ENCODE results near the gene SH3D19. TPM values are rescaled to one million over a fixed set of nuclear protein-coding genes. Genes with fewer than 3 reads are reported as not detected.

SH3D19 gene
- total RNA-seq, 4 donors from 2014 or later, result 269 to 357 (median 314) TPM

GRCh38 chr4:151329217-151330007 is 4.0 kb upstream of the SH3D19 start:
- TF ChIP-seq CTCF (IDR thresholded peaks at IDR 0.05; ENCODE audit: low read depth), result no peak

GRCh38 chr4:151325949-151326246 is 493 bp upstream of the SH3D19 start:
- TF ChIP-seq CTCF (IDR thresholded peaks at IDR 0.05; ENCODE audit: low read depth), result no peak

- TF ChIP-seq CTCF (IDR thresholded peaks at IDR 0.05; ENCODE audit: low read depth), result no peak
Observed at GRCh38 chr4:151324752-151325110, 674 bp downstream of the SH3D19 start.

GRCh38 chr4:151324124-151324751 is 1.2 kb downstream of the SH3D19 start:
- no peak for TF ChIP-seq CTCF (IDR thresholded peaks at IDR 0.05; ENCODE audit: low read depth)

GRCh38 chr4:151323667-151324066 is 1.7 kb downstream of the SH3D19 start:
- no peak for TF ChIP-seq CTCF (IDR thresholded peaks at IDR 0.05; ENCODE audit: low read depth)

GRCh38 chr4:151322570-151322969 is 2.8 kb downstream of the SH3D19 start:
- TF ChIP-seq CTCF (IDR thresholded peaks at IDR 0.05; ENCODE audit: low read depth), result no peak

DNA sequence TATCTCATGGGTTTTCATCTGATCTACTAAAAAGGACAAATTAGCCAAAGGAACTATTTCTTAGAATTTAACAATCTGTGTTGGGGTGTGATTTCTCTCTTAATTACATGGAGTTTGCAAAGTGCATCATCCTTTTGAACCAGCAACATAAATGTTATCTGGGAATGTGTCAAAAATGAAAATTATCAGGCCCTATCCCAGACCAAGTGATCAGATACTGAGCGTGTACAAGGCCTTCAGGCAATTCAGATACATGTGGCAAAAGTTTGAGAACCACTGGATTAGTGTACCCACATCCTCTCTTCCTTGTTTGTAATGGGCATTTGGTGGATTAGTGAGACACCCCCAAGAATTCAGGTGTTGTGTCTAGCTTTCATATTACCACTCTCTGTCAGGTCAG is 3.8 kb downstream of the SH3D19 start:
- TF ChIP-seq CTCF (IDR thresholded peaks at IDR 0.05; ENCODE audit: low read depth), result no peak
